Activated naive CD8-positive, alpha-beta T cell treated with anti-CD3 and anti-CD28 coated beads, Interleukin-2, amount 10 ng/mL, durations not matched to agents 7 days and 5 days (primary cell): ENCODE data around the gene NT5DC3. TPM values are rescaled to one million over a fixed set of nuclear protein-coding genes. Genes with fewer than 3 reads are reported as not detected.
"Not testable (repeated sequence)": the region's sequence is repeated elsewhere in the genome, so short reads cannot be mapped to it uniquely, and the experiment has no call there.

Source experiments
- ATAC-seq: fragments of 150-1000 bp; cut with Tn5 transposase; one replicate; pipeline ENCODE4 v1.10.0; 2021; ENCODE audit warnings: low read depth, moderate library complexity
- POLR2A ChIA-PET: fragments of 350-600 bp; sonication (Branson Sonifier 250); formaldehyde crosslinking; loops from one replicate; lab custom pipeline; 2021; ENCODE audit warnings: antibody characterized with exemption; lab: Charles Lee
- DNase-seq: peaks from one replicate; pipeline ENCODE4 v3.0.0; 2021
- H3K27ac Mint-ChIP-seq: one replicate; pipeline ENCODE4 v1.8.0; 2022; ENCODE audit warnings: mild to moderate bottlenecking, mixed read lengths
- H3K27me3 Mint-ChIP-seq: one replicate; pipeline ENCODE4 v1.8.0; 2022; ENCODE audit warnings: mild to moderate bottlenecking, moderate library complexity, mixed read lengths
- H3K36me3 Mint-ChIP-seq: one replicate; pipeline ENCODE4 v1.8.0; 2021; ENCODE audit warnings: mild to moderate bottlenecking, mixed read lengths
- H3K4me1 Mint-ChIP-seq: one replicate; pipeline ENCODE4 v1.8.0; 2021; ENCODE audit warnings: mixed read lengths
- H3K4me3 Mint-ChIP-seq: one replicate; pipeline ENCODE4 v1.8.0; 2022; ENCODE audit warnings: mild to moderate bottlenecking, moderate library complexity, mixed read lengths
- H3K9me3 Mint-ChIP-seq: one replicate; pipeline ENCODE4 v1.8.0; 2021; ENCODE audit warnings: mixed read lengths
- total RNA-seq, 2 experiments: library from RNA; stranded (reverse); gene quantifications; one replicate each; pipeline ENCODE4 v1.2.3, GENCODE V29; 2021

The NT5DC3 gene
- total RNA-seq, 2 experiments from 2014 or later = 3.4 to 4.1 TPM

- no peaks in the 10 kb centered on the region for H3K36me3 Mint-ChIP-seq
- H3K9me3 Mint-ChIP-seq = no peaks in the 10 kb centered on the region
- POLR2A ChIA-PET = no interaction called here
- DNase-seq (no peak), ATAC-seq (no peak)
- no peaks in the 10 kb centered on the region for H3K4me1 Mint-ChIP-seq
- no peak overlapping the region for H3K27ac Mint-ChIP-seq
- H3K27me3 Mint-ChIP-seq = peaks cover 13% of the 10 kb centered on the region
- no peak overlapping the region for H3K4me3 Mint-ChIP-seq
Observed at GRCh38 chr12:103848917-103849491, 8.0 kb upstream of the NT5DC3 start.

GRCh38 chr12:103848143-103848542, 7.1 kb upstream of the NT5DC3 start:
- Mint-ChIP-seq H3K27me3 (peaks cover 16% of the 10 kb centered on the region), H3K27ac (no peak overlapping the region), H3K4me1 (no peaks in the 10 kb centered on the region), H3K36me3 (no peaks in the 10 kb centered on the region), H3K4me3 (no peak overlapping the region), H3K9me3 (no peaks in the 10 kb centered on the region)
- DNase-seq (no peak), ATAC-seq (no peak)
- POLR2A ChIA-PET = no interaction called here

GRCh38 chr12:103846415-103846814, 5.4 kb upstream of the NT5DC3 start:
- Mint-ChIP-seq H3K36me3 (no peaks in the 10 kb centered on the region), H3K27ac (no peak overlapping the region), H3K4me1 (peaks cover 6% of the 10 kb centered on the region), H3K9me3 (no peaks in the 10 kb centered on the region), H3K27me3 (peaks cover 19% of the 10 kb centered on the region), H3K4me3 (no peak overlapping the region)
- POLR2A ChIA-PET = no interaction called here
- ATAC-seq (no peak), DNase-seq (no peak)

GRCh38 chr12:103844305-103844704, 3.3 kb upstream of the NT5DC3 start:
- peaks cover 19% of the 10 kb centered on the region for H3K27me3 Mint-ChIP-seq
- H3K4me3 Mint-ChIP-seq = no peak overlapping the region
- no peaks in the 10 kb centered on the region for H3K9me3 Mint-ChIP-seq
- H3K27ac Mint-ChIP-seq = no peak overlapping the region
- no peaks in the 10 kb centered on the region for H3K36me3 Mint-ChIP-seq
- peaks cover 13% of the 10 kb centered on the region for H3K4me1 Mint-ChIP-seq
- DNase-seq = no peak
- ATAC-seq = no peak
- POLR2A ChIA-PET = no interaction called here

GRCh38 chr12:103841690-103842584, 903 bp upstream of the NT5DC3 start:
- peak; percentile 3 for ATAC-seq
- POLR2A ChIA-PET = interaction anchor here (0.8 to 1.5 kb wide), 3 partner anchors 86 to 124 kb away, joined by 3 read pairs; partner anchors contain the start of genes HSP90B1 and TDG

GRCh38 chr12:103840462-103840875, 565 bp downstream of the NT5DC3 start:
- ATAC-seq (peak; percentile 5), DNase-seq (no peak)
- POLR2A ChIA-PET = interaction anchor here (1.2 to 1.5 kb wide), 2 partner anchors 88 to 89 kb away, joined by 3 read pairs; partner anchors contain the start of gene HSP90B1
- Mint-ChIP-seq H3K9me3 (no peaks in the 10 kb centered on the region), H3K4me1 (peaks cover 17% of the 10 kb centered on the region), H3K4me3 (peak overlapping the region; percentile 85), H3K27ac (peak overlapping the region; percentile 62), H3K27me3 (peaks cover 19% of the 10 kb centered on the region), H3K36me3 (no peaks in the 10 kb centered on the region)

More at GRCh38 chr12:103841690-103842584, 903 bp upstream of the NT5DC3 start:
- peak; percentile 44 for DNase-seq
- peak overlapping the region; percentile 74 for H3K4me3 Mint-ChIP-seq
- H3K27me3 Mint-ChIP-seq = peaks cover 19% of the 10 kb centered on the region
- H3K9me3 Mint-ChIP-seq = no peaks in the 10 kb centered on the region
- no peaks in the 10 kb centered on the region for H3K36me3 Mint-ChIP-seq
- no peak overlapping the region for H3K27ac Mint-ChIP-seq
- peaks cover 17% of the 10 kb centered on the region for H3K4me1 Mint-ChIP-seq

GRCh38 chr12:103839609-103840461, 1.2 kb downstream of the NT5DC3 start:
- DNase-seq = no peak
- no peak for ATAC-seq
- POLR2A ChIA-PET = no interaction called here
- H3K27ac Mint-ChIP-seq = no peak overlapping the region
- no peaks in the 10 kb centered on the region for H3K36me3 Mint-ChIP-seq
- H3K4me3 Mint-ChIP-seq = peak overlapping the region; percentile 85
- H3K27me3 Mint-ChIP-seq = peaks cover 16% of the 10 kb centered on the region
- no peaks in the 10 kb centered on the region for H3K9me3 Mint-ChIP-seq
- H3K4me1 Mint-ChIP-seq = peaks cover 17% of the 10 kb centered on the region

- POLR2A ChIA-PET = no interaction called here
- no peak for DNase-seq
- ATAC-seq = no peak
- Mint-ChIP-seq H3K4me1 (peaks cover 17% of the 10 kb centered on the region), H3K4me3 (no peak overlapping the region), H3K9me3 (no peaks in the 10 kb centered on the region), H3K27me3 (peaks cover 10% of the 10 kb centered on the region), H3K27ac (no peak overlapping the region), H3K36me3 (no peaks in the 10 kb centered on the region)
Observed at GRCh38 chr12:103839103-103839502, 1.9 kb downstream of the NT5DC3 start.

GRCh38 chr12:103838254-103838914, 2.6 kb downstream of the NT5DC3 start:
- Mint-ChIP-seq H3K4me3 (no peak overlapping the region), H3K9me3 (no peaks in the 10 kb centered on the region), H3K4me1 (peaks cover 23% of the 10 kb centered on the region), H3K27ac (no peak overlapping the region), H3K36me3 (no peaks in the 10 kb centered on the region), H3K27me3 (peaks cover 3% of the 10 kb centered on the region)
- POLR2A ChIA-PET = no interaction called here
- DNase-seq (no peak), ATAC-seq (no peak)

GRCh38 chr12:103836345-103836744, 4.7 kb downstream of the NT5DC3 start:
- H3K27me3 Mint-ChIP-seq = no peaks in the 10 kb centered on the region
- ATAC-seq (no peak), DNase-seq (no peak)
- POLR2A ChIA-PET = no interaction called here
- H3K36me3 Mint-ChIP-seq = peaks cover under 1% of the 10 kb centered on the region
- H3K9me3 Mint-ChIP-seq = no peaks in the 10 kb centered on the region
- peaks cover 18% of the 10 kb centered on the region for H3K4me1 Mint-ChIP-seq
- H3K4me3 Mint-ChIP-seq = no peak overlapping the region
- H3K27ac Mint-ChIP-seq = no peak overlapping the region

GRCh38 chr12:103835747-103836335, 5.2 kb downstream of the NT5DC3 start:
- POLR2A ChIA-PET, H3K9me3 Mint-ChIP-seq, H3K27me3 Mint-ChIP-seq, H3K4me3 Mint-ChIP-seq, H3K36me3 Mint-ChIP-seq, H3K27ac Mint-ChIP-seq, DNase-seq, ATAC-seq: not testable (repeated sequence)
- peaks cover 18% of the 10 kb centered on the region for H3K4me1 Mint-ChIP-seq

GRCh38 chr12:103834942-103835341, 6.1 kb downstream of the NT5DC3 start:
- H3K27ac Mint-ChIP-seq = no peak overlapping the region
- DNase-seq (no peak), ATAC-seq (no peak)
- peaks cover 15% of the 10 kb centered on the region for H3K4me1 Mint-ChIP-seq
- no peak overlapping the region for H3K4me3 Mint-ChIP-seq
- peaks cover 3% of the 10 kb centered on the region for H3K9me3 Mint-ChIP-seq
- peaks cover 3% of the 10 kb centered on the region for H3K36me3 Mint-ChIP-seq
- no peaks in the 10 kb centered on the region for H3K27me3 Mint-ChIP-seq
- POLR2A ChIA-PET = no interaction called here
